Measurements from ENCODE around the gene TBC1D10B.

Gene TBC1D10B

GRCh38 chr16:30372725-30373124 lies 2.4 kb upstream of the TBC1D10B start:
- FAIRE-seq: no peak

- FAIRE-seq: no peak
Measured at GRCh38 chr16:30372038-30372712, 1.9 kb upstream of the TBC1D10B start.

- FAIRE-seq: no peak
Measured at GRCh38 chr16:30371248-30371816, 1.0 kb upstream of the TBC1D10B start.

GRCh38 chr16:30369938-30370455 lies 297 bp downstream of the TBC1D10B start:
- FAIRE-seq: no peak

- FAIRE-seq: no peak
Measured at GRCh38 chr16:30369091-30369937, 980 bp downstream of the TBC1D10B start.

GRCh38 chr16:30368792-30369090 lies 1.6 kb downstream of the TBC1D10B start:
- no peak for FAIRE-seq

GRCh38 chr16:30368122-30368791 lies 2.0 kb downstream of the TBC1D10B start:
- FAIRE-seq: no peak

GRCh38 chr16:30367349-30368009 lies 2.8 kb downstream of the TBC1D10B start:
- FAIRE-seq: no peak

GRCh38 chr16:30366511-30366910 lies 3.8 kb downstream of the TBC1D10B start:
- FAIRE-seq: no peak

- no peak for FAIRE-seq
Measured at GRCh38 chr16:30365200-30365599, 5.1 kb downstream of the TBC1D10B start.

- FAIRE-seq: no peak
Measured at GRCh38 chr16:30361180-30361579, 9.1 kb downstream of the TBC1D10B start.

GRCh38 chr16:30359871-30360170 lies 10.5 kb downstream of the TBC1D10B start:
- FAIRE-seq: no peak

GRCh38 chr16:30358990-30359870 lies 11.1 kb downstream of the TBC1D10B start:
- no peak for FAIRE-seq

- no peak for FAIRE-seq
Measured at GRCh38 chr16:30358577-30358936, 11.7 kb downstream of the TBC1D10B start.

- no peak for FAIRE-seq
Measured at GRCh38 chr16:30357715-30358576, 12.3 kb downstream of the TBC1D10B start.

- no peak for FAIRE-seq
Measured at GRCh38 chr16:30357085-30357714, 13.1 kb downstream of the TBC1D10B start.

- no peak for FAIRE-seq
Measured at GRCh38 chr16:30356401-30357084, 13.8 kb downstream of the TBC1D10B start.

GRCh38 chr16:30355954-30356308 lies 14.4 kb downstream of the TBC1D10B start:
- no peak for FAIRE-seq

- peak; percentile 95 for FAIRE-seq
Measured at GRCh38 chr16:30355144-30355953, 14.9 kb downstream of the TBC1D10B start, which contains the start of gene CD2BP2. TSS of gene CD2BP2 (minus strand) at chr16:30355308. CDS start at chr16:30354681, 627 bp downstream.
